GM18498 (cell line): Measurements from ENCODE around the gene SLC5A8.
"Not testable (repeated sequence)": the region's sequence is repeated elsewhere in the genome, so short reads cannot be mapped to it uniquely, and the experiment has no call there.

ENCODE experiments used
- ATAC-seq: cut with Tn5 transposase; IDR thresholded peaks from one replicate; pipeline ENCODE4 v1.9.1; 2021; ENCODE audit warnings: mild to moderate bottlenecking, moderate library complexity; ENCODE audit not compliant: unreplicated experiment

The SLC5A8 gene

GRCh38 chr12:101172316-101172715 lies 37.7 kb downstream of the SLC5A8 start:
- no peak for ATAC-seq

DNA sequence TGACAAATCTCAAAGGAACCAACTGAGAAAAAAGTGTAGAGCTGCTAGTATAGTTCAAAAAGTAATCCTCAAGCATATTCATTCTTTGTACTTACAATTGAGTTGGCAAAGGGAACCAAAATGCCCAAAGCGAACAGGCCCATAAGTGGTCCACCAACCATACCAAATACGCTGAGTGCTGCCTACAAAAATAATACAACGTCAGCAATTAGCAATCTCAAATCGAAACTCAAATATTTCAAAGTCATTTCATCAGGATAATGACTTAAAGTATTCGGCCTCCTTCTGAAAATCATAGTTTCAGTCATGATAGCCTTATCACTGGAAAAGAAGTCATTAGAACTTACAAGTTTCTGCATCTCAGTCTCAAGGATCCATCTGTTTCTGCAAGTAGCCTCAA lies 42.0 kb downstream of the SLC5A8 start:
- ATAC-seq = no peak

- ATAC-seq = no peak
Observed at GRCh38 chr12:101166866-101167265, 43.2 kb downstream of the SLC5A8 start.

- ATAC-seq = no peak
Observed at GRCh38 chr12:101165319-101165718, 44.7 kb downstream of the SLC5A8 start.

- ATAC-seq = not testable (repeated sequence)
Observed at GRCh38 chr12:101145777-101146431, 64.1 kb downstream of the SLC5A8 start.

- no peak for ATAC-seq
Observed at GRCh38 chr12:101127521-101128219, 82.4 kb downstream of the SLC5A8 start.

DNA sequence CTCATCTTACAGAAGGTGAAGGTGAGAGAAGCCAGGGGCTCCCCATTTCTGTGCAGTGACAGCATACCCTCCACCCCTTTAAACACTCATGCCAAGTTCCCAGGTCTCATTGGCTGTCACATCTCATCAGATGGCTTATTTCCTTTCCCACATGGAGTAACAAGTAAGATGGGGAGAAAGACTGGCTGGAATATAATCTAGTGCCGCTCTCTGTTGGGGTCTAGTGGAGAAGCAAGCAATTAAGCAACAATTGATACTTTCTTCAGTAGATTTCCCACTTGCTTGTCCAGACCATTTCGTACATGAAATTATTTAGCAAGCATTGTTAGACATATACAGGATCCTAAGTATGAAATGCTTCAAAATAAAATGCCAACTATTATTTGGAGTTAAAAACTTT lies 92.2 kb downstream of the SLC5A8 start:
- ATAC-seq = no peak

DNA sequence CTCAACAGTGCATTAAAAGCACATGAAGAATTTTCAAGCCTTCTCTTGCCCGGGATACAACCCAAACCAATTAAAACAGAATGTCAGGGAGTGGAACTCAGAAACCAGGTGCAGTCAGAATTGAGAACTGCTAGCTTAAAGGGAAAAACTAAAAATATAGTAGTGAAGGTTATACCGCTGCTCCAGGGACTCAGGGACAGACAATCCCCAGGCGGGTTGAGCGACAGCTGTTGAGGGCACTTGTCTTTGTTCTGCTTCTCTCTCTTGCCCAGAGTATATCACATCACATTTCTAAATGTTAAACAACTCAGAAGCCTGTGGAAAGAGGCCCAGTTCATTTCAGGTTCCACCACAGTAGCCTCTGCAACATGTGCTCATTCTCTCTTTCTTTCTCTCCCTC lies 93.1 kb downstream of the SLC5A8 start:
- no peak for ATAC-seq

- ATAC-seq = no peak
Observed at GRCh38 chr12:101115326-101115725, 94.7 kb downstream of the SLC5A8 start.

GRCh38 chr12:101111441-101111840 lies 98.6 kb downstream of the SLC5A8 start:
- ATAC-seq = no peak

GRCh38 chr12:101110866-101111265 lies 99.2 kb downstream of the SLC5A8 start:
- no peak for ATAC-seq

- ATAC-seq = no peak
Observed at GRCh38 chr12:101108130-101108529, 101.9 kb downstream of the SLC5A8 start.

GRCh38 chr12:101107032-101107763 lies 102.8 kb downstream of the SLC5A8 start:
- ATAC-seq = no peak
